HL-60/S4 (cell line): ENCODE measurements around the gene COL6A2.
"Not testable (repeated sequence)": the region's sequence is repeated elsewhere in the genome, so short reads cannot be mapped to it uniquely, and the experiment has no call there.

Source experiments
- in situ Hi-C: fragments of 300-500 bp; cut with MboI; formaldehyde crosslinking; loops from 2 replicates; pipeline ENCODE4 v1.14.3; 2022; ENCODE audit warnings: low sequenced_read_pairs

Gene COL6A2

DNA sequence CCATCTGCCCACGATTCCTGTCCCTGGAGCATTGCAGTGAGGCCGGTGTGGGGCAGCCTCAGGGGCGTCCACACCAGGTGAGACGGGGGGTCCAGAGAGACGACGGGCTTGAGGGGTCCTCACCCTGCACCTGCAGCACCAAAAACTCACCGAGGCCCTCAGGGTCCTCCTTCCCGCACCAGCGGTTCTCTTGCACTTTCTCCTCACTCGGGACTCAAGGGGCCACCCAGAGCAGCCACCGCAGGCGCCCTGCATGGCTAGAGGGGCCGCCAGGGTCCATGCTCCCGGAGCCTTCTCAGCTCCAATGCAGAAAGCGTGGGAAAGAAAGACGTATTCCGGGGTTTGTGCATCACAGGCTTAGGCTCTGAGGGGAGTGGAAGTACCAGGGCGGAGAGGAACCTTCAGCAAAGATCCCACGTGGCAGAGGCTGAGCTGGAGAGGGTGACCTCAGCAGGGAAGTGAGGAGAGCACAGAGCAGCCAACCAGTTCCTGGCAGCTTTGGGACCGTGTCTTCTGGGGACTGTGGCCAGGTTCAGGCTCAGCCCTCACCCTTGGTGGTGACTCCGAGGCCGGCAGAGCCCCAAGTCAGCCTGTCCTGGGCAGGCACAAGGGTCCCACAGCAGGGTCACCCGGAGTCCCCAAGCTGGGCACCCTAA, 19.5 kb upstream of the COL6A2 start:
- in situ Hi-C loops = no loop called here

- in situ Hi-C loops = no loop called here
Observed at GRCh38 chr21:46078978-46079351, 18.9 kb upstream of the COL6A2 start.

GRCh38 chr21:46079352-46080170, 18.4 kb upstream of the COL6A2 start:
- in situ Hi-C loops = no loop called here

GRCh38 chr21:46080171-46081021, 17.5 kb upstream of the COL6A2 start:
- in situ Hi-C loops = no loop called here

DNA sequence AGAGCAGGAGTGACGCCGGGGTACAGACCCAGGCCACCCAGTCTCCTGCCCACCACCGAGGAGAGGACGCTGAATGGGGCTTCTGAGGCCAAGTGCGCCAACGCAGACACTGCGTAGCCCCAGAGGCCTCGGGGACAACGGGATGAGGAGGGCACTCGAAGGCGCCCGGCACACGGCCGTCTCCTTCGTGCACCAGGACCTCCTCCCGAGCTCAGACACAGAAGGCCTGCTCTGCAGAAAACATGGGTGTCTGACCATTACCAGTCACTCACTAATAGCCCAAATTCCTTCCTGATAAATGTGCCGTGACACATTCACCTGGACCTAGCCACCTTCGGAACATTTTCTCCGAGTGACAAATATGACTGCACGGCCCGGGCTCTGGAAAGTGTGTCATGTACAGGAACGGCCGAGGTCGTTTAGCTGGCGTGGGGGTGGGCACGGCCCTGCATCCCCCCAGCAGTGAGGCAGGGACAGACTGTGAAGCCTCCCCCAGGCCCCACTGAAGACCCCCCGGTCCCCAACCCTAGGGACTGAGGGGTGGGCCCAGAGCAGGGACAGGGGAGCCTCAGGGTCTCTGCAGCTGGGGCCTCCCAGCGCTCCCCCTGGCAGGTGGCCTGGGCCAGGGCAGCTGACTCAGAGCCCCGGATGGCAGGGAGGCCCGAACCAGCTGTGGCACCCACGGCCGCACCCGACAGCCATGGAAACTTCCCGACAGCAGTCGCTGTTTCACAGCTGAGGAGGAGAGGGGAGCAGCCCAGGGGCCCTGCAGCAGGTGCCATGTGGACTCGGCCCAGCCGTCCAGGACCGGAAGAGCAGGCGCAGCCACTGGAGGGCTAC, 16.7 kb upstream of the COL6A2 start:
- in situ Hi-C loops = no loop called here

DNA sequence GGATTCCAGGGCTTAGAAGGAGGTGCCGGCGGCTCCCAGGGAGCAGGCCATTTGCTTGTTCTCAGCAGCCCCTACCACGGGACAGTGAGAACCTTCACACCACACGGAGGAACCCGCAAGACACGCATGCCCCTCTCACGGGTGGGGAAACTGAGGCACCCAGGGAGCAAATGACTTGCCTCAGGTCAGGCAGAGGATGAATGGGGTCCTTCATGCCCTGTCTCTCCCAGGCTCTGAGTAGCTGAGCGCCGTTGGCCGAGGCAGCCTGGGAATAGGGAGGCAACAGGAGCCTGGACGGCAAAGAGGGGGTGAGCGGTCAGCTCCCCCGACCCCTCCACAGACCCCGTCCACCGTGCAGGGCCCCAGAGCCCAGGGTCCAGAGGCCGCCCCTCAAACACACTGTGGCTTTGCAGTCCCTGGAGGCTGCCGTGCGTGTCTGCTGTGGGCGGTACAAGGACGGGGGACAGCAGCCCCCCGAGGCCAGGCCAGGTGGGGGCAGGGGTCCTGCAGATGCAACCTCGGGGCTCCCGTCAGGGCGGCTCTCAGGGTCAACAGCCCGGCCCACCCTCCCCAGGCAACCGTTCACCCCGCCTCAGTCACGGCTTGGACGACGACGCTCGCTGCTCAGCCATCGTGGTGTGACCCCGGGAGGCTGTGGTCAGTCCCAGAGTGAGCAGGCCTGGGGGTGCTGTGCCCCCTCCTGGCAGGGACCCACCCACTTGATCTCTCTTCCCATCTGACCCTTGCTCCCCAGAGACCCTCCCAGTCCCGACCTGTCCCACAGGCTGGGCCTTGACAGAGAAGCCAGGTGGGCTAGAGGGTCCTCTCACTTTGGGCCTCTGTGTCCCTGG, 15.8 kb upstream of the COL6A2 start:
- in situ Hi-C loops = no loop called here

GRCh38 chr21:46082713-46082962, 15.3 kb upstream of the COL6A2 start:
- in situ Hi-C loops = no loop called here

DNA sequence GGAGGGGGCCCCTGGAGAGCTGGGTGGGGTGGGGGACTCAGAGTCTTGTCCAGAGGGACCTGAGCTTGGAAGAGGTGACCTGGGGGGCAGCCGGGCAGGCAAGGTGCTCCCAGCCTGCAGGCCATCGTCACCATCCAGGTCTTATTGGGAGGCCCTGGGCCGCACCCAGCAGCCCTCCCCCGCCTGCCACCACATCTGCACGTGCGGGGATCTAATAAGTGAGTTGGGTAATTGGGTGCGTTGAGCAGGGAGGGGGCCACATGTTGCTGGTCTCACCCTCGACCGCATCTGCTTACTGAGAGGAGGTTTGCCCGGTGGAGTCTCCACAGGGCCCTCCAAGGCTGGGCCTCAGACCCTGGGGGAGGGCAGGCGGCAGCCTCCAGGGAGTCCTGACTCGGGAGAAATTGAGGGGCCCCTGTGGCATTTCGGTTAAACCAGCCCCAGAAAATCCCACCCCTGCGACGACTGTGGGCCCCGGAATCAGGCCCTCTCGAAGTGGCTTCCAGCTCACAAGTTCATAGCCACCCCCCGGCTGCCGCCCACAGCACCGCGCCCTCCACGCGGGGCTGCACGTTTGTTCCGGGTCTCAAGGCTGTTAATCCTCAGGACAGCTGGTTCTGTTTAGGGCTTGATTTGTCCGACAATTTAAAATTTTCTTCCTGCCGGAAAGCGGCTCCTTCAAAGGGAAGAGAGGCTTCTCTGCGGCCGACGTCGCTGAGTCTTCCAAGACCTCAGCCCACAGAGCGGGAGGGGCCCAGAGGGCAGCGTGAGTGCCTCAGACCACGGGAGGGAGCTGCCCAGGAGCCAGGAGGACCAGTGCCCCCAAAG, 14.7 kb upstream of the COL6A2 start:
- in situ Hi-C loops = no loop called here

DNA sequence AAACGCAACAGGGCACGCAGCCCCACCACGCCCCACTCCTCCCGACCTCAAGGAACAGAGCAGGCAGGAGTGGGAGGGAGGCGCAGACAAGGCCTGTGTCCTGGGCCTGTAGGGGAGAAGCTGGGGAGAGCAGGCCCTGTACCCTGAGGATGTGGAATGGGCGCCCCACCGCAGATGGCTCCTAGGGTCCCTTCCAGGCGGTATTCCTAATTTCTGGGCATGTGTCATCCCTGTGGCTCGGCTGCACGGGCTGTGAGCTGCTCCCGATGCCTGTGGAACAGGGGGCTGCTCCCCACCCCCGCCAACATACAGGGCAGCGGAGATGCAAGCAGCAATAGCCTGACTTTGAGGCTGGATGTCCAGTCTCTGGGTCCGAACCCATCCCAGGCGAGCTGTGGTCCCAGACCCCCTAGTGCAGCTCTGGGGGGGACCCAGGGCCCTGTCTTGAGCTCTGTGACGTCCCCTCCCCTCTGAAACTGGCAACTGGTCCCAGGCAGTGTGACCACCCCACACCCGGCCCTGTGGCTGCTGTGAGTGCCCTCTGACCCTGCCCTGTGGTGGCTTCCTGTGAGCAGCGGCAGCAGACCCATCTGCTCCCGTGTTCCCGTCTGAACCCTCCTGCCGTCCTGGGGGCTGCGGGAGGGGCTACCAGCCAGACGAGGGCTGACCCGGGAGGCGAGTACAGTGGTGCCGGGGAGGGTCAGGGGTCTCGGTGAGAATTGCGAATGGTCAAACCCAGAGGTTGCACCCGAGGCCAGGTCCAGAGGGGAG, 13.9 kb upstream of the COL6A2 start:
- in situ Hi-C loops = no loop called here

GRCh38 chr21:46084709-46085108, 13.2 kb upstream of the COL6A2 start:
- in situ Hi-C loops = no loop called here

GRCh38 chr21:46085259-46085658, 12.7 kb upstream of the COL6A2 start:
- in situ Hi-C loops = not testable (repeated sequence)

DNA sequence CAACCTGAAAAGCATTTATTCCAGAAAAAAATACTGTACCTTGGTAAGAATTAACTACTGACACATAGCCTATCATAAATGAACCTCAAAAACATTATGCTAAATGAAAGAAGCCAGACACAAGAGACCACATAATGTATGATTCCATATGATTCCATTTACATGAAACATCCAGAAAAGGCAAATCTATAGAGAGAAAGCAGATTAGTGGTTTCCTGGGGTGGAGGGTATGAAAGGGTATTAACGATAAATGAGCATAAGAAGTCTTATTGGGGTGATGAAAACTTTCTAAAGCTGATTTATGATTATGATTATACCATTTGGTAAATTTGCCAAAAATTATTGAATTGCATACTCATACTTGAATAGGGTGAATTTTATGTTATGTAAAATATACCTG, 10.3 kb upstream of the COL6A2 start:
- in situ Hi-C loops = no loop called here

DNA sequence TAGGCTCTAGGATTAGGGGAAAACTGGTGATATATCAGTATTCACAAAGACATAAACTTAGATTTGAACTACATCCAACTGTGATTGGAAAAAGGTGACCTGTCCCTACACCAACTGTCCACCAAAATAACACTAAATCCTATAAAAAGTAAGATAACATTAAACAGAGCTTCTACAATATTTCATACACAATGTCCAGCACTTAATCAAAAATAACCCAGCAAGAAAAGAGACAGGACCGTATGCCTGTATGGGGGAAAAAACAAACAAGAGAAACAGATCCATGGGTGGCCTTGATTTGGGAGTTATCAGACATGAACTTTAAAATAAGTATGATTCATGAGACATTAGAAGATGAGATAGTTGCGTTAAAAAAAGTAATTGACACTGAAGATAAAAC, 9.7 kb upstream of the COL6A2 start:
- in situ Hi-C loops = no loop called here

DNA sequence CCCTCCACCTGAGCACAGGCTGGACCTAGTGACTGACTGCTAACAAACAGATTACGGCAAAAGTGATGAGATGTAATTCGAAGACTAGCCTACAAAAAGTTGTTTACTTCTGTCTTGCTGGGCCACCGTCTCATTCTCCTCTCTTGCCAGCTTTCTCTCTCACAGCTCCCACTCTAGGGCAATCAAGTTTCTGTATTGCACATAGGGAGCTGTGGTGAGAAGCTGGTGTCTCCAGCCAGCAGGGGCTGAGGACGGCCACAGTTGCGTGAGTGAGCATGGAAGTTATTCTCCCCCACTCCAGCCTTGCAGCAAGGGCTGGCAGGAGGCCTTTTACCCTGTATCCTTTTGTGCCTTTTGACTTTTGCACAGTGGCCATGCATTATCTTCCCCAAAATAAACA, 8.6 kb upstream of the COL6A2 start:
- in situ Hi-C loops = no loop called here

DNA sequence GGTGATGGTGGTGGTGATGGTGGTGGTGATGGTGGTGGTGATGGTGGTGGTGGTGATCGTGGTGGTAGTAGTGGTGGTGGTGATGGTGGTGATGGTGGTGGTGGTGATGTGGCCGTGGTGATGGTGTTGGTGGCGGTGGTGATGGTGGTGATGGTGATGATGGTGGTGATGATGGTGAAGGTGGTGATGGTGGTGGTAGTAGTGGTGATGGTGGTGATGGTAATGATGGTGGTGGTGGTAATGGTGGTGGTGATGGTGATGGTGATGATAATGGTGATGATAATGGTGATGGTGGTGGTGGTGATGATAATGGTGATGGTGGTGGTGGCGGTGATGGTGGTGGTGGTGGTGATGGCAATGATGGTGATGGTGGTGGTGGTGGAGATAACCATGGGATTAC, 6.8 kb upstream of the COL6A2 start:
- in situ Hi-C loops = no loop called here

- in situ Hi-C loops = no loop called here
Observed at GRCh38 chr21:46091631-46092025, 6.3 kb upstream of the COL6A2 start.

DNA sequence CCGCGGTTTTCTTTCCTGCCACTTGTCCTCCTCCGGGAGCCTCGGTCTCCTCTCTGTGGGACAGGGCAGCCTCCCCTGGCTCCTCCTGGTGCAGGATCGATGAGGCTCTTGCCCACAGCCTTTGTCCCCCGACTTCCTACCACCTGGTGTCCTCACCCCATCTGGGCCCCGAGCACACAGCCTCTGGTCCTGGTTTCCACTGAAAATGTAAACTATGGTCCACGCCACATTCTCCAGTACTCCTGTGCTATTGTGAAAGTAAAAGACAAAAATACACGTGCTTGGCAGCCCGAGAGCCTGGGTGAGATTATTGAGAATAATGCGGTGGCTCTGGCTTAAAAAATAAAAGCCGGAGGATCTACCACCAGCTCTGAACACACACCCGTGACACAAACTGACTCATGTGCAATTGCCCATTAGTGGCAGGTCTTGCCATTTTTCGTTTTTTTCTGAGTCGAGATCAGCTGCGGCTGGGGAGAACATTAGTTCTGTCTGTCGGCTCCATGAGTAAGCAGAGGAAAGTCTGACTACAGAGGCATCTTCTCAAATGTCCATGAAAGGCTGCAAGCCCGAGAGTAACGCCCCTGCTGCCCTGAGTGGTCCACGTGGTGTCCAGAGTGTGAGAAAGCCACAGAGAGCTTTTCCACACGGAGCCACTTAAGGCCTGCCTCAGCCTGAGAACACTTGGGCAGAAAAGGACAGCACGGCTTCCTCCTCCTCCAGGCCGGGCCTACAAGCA, 5.7 kb upstream of the COL6A2 start:
- in situ Hi-C loops = no loop called here
